ENCODE measurements around the gene BCAS3.

GRCh38 chr17:60782742-60783141, 105.1 kb downstream of the BCAS3 start:
- TF ChIP-seq, protein P1, sequence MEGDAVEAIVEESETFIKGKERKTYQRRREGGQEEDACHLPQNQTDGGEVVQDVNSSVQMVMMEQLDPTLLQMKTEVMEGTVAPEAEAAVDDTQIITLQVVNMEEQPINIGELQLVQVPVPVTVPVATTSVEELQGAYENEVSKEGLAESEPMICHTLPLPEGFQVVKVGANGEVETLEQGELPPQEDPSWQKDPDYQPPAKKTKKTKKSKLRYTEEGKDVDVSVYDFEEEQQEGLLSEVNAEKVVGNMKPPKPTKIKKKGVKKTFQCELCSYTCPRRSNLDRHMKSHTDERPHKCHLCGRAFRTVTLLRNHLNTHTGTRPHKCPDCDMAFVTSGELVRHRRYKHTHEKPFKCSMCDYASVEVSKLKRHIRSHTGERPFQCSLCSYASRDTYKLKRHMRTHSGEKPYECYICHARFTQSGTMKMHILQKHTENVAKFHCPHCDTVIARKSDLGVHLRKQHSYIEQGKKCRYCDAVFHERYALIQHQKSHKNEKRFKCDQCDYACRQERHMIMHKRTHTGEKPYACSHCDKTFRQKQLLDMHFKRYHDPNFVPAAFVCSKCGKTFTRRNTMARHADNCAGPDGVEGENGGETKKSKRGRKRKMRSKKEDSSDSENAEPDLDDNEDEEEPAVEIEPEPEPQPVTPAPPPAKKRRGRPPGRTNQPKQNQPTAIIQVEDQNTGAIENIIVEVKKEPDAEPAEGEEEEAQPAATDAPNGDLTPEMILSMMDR (IDR thresholded peaks at IDR 0.05): no peak
- no peak for TF ChIP-seq ZFX (IDR thresholded peaks at IDR 0.05; ENCODE audit: borderline replicate concordance)
